HG03097 (cell line): Measurements from ENCODE around the gene P2RY6.
"Not testable (repeated sequence)": the region's sequence is repeated elsewhere in the genome, so short reads cannot be mapped to it uniquely, and the experiment has no call there.

Experiments used
- ATAC-seq: cut with Tn5 transposase; IDR thresholded peaks from one replicate; pipeline ENCODE4 v1.9.1; 2021; ENCODE audit not compliant: unreplicated experiment, low FRiP score

P2RY6 gene

DNA sequence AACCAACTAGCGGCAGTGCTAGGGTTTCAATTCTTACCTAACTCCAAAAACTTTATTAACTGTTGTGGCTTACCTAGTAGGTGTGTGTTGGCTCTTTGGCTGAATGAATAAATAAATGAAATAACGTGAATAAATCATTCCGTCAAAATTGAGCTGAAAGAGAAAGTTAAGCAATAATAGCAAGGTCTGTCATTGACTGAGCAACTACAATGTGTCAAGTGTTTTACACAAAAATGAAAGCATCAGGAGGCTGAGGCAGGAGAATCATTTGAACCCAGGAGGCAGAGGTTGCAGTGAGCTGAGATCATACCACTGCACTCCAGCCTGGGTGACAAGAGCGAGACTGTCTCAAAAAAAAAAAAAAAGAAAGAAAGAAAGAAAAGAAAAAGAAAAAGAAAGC is 2.1 kb downstream of the P2RY6 start:
- not testable (repeated sequence) for ATAC-seq

DNA sequence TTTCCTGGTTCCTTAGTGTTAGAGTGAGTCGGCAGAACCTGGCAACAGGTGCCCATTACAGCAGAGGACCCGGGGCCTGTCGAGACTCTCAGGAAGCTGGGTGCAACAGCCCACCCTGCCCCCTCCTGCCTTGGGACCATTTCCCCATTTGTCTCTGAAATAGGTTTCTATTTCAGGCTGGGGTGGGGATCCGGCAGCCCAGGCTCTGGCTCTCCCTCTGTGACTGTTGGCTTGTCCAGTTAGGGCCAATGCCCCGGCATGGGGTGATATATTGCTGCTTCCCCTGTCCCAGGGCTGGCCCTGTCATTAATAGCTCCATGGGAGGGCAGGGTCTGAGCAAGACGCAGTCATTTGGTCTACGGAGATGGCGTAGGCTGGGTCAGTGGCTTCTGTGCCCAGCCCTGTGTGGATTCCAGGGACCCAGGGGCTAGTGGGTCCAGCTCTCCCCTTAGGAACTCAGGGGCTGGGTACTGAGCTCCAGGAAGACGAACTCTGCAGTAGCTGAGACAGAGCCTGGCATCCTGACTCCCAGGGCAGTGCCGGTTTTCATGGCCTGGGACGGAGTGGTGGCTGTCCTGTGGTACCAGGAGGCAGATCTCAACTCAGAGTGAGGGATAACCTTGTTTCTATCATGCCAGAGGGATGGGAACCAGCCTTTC is 2.7 kb downstream of the P2RY6 start:
- no peak for ATAC-seq

DNA sequence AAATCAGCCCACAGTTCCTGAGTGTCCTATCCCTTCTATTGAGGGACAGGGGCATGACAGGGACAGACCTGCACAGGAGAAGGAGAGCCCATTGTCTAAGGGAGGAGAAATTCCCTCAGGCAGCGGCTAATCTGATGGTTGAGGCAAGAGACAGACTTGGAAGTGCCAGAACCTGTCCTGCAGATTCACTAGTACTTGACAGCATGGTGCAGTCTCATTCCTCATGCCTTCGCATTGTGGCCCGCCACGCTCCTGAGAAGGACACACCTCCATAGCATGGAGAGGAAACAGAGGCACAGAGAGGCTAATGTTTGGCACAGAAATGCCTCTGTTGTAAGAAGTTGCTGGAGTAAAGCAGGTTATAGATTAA is 3.2 kb downstream of the P2RY6 start:
- ATAC-seq, result no peak

DNA sequence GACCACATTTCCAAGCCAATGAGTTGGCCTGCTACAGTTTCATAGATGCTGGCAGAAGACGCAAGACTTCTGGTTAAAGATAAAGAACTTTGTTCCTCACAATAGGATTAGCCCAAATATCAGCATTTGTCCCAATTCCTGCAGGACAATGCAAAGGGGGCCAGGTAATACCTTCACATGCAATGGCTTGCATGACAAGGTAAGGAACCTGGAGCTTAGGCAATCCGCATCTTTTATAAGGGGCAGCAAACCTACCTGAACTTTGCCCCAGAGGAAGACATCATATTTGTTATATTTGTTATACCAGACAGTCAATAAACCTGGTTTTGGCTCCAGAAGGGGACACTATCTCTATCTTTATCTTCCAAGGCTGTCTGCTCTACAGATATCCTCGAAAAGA is 5.3 kb downstream of the P2RY6 start:
- ATAC-seq, result no peak

DNA sequence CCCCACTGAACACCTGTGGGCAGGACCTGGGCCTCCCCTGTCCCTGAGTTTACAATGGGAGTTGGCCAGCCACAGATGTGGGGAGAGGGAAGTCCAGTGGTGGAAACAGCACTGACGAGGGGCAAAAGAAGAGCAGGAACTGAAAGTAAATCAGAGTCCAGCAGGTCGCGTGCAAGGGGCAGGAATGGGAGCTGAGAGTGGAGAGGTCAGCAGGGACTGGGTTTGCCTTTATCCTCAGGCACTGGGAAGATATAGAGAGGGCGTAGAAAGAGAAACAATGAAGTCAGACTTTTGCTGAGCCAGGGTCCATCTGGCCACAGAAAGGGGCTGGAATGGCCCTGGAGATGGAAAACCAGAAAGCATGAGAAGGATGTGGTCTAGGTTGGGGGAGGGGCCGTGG is 8.5 kb downstream of the P2RY6 start:
- ATAC-seq, result no peak

DNA sequence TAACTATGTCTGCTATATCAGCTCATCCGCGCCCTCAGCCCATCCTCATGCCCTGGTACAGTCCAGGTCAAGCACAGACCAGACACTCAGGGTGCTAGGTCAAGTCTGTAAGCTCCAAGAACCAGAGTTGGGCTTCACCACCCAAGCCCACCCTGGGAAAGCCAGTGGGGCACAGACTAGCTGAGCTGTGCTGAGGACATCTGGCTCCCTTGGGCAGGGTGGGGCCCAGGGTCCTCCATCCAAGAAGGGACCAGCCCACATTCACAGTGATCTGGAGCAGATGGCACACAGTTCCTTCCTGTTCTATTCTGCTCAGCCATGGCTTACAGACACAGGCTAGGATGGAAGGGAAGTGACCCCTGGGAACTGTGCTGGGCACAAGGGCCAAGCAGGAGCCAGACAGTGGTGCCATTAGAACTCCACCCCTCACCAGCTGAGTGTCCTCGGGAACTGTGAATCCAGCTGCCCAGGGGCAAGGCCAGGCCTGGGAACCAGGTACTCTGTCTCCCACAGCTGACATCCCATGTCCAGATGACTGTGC is 9.1 kb downstream of the P2RY6 start:
- no peak for ATAC-seq

DNA sequence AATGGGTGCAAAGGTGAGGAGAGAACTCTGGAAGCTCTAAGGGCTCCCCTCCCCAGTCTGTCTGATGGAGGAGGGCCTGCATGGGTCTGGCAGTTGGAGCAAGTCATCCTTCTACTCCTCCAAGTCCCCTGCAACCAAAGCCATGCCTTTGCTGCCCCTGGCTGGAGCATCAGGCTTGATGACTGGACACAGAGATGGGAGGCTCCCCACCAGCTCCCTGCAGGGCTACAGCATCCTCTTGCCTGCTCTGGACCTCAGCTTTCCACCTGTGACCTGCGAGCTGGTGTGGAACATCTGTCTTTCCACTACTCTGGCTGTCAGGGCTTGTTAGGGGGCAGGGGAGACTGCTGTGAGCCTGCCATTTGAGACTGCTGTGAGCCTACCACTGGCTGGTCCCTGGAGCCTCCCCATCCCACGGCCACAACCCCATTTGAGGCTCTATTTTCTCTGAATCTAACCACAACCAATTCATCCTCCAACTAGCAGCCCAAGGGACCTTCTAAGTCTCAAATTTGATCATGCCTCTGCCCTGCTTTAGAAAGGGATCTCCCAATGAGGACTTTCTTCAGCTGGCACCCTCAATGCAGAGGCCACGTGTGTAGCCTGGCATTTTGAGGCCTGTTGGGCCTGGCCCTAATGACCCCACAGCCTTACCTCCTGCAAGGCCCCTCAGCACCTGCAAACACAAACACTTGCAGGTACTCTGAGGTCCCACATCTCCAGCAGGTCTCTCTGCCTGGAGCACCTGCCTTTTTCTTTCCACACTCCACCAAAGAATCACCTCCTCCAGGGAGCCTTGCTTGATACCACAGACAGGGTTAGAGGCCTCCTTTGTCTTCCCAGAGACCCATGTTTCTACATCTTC is 9.9 kb downstream of the P2RY6 start:
- ATAC-seq, result no peak

DNA sequence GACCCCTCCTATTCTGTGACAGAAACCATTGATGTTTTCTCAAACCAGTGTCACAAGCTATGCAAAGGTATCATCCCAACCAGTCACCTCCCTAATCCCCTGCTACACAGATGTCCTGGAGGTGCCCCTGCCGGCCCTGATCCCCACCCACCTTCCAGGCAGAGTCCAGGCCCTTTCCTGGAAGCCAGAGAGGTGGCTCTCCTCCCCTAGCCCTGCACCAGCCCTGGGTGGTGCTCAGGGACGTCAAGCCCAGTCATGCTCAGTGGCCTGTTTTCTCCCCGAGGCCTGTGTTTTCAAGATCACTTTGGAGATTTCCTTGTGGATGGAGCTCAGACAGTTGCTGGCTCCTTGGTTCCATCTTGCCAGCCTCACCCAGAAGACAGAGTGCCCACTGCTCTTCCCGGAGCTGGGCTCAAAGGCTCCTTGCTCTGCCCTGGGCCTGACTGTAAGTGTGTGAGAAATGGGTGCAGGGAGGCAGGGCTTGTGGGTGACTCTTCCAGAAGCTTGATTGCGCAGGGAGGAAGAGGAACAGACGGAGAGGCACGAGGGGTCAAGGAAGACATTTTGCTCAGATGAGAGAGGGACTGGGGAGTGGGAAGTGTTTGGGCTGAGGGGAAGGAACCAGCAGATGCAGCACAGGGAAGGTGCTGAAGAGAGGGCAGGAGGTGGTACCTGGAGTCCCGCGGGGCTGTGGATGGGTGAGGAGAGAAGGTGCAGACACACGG is 11.3 kb downstream of the P2RY6 start:
- ATAC-seq, result no peak

DNA sequence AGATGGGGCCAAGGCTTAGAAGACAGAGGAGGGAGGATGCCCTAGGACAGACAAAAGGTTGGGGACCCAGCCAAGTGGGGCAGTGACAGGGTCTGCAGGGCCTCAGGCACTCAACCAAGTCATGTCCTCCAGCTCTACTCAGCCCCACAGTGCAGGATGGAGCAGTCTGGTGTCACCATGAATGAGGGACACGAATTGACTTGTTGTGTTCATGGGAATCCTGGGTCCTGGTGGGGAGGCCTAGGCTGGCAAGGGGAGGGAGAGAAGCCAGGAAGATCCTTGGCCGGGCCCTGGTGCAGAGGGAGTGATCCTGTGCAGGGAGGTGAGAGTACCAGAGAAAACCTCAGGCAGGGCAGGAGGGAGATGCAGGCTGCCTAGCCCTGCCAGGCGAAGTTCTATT is 12.0 kb downstream of the P2RY6 start:
- ATAC-seq, result no peak

DNA sequence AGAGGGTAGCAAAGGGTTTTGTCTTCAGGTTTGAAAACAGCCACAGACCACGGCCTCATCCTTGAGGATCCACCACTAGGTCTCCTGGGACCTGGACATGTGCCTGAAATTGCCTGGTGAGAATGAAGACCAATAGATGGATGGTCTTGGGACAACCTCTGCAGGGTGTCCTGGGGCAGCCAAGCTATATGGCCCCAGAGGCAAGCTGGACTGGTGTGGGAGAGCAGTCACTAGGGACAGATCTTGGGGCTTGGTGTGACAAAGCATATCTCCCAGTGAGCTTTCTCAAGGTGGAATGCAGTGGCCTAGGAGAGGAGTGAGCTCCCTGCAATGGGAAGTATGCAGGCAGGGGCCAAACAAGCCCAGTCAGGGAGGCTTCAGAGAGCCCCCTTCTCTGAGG is 13.6 kb downstream of the P2RY6 start:
- ATAC-seq, result no peak

DNA sequence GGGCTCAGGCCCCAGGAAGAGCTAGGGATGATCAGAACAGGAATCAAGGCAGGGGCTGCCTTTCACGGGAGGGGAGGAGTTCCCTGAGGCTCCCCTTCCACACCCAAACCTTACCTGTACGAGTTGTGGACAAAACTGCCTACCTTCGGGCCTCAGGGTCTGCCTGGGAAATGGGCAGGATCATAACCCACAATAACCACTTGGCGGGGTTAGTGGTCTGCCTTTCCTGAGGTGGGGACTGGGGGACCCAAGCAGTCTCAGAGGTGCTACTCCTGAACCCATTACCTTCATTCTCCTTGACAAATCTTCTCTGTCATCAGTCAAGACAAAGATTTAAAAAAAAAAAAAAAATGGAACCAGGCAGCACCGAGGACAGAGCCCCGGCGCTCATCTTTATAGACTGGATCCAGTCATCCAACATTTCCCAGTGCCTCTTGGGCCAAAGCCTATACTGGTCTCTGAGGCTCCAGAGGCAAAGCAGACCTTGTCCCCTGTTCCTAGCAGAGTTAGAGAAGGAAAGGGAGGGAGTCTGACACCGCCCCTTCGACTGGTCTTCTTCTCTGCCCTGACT is 14.2 kb downstream of the P2RY6 start:
- ATAC-seq, result no peak

DNA sequence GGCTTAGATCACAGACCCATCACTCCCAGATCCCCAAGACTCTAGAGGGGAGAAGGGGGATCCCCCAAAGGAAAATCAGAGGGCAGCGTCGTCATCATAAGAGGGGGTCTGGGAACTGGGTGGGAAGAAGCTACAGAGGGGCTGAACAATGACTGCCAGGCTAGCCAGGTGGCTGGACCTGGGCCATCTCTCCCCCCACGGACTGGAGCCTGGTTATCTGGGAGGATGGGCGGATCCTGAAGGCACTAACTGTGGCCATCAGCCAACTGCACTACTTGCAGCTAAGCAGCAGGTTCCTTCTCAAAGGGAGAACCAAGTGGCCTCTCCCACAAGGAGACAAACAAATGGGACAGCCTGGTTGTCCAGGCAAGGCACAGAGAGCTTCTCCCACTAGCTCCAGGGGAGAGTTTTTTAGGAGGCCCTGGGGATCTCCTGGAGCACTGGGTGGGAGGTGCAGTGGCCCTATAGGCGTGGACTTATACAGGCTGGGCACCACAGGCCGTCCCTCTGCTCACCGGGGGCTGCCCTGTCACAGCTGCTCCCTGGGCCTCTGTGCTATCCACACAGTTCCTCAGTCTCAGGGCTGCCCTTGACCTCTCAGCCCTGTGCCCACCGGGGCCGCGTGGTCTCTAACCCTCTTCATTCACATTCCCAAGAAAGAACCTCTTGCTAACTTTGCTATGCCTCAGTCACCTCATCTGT is 15.4 kb downstream of the P2RY6 start:
- ATAC-seq, result no peak

DNA sequence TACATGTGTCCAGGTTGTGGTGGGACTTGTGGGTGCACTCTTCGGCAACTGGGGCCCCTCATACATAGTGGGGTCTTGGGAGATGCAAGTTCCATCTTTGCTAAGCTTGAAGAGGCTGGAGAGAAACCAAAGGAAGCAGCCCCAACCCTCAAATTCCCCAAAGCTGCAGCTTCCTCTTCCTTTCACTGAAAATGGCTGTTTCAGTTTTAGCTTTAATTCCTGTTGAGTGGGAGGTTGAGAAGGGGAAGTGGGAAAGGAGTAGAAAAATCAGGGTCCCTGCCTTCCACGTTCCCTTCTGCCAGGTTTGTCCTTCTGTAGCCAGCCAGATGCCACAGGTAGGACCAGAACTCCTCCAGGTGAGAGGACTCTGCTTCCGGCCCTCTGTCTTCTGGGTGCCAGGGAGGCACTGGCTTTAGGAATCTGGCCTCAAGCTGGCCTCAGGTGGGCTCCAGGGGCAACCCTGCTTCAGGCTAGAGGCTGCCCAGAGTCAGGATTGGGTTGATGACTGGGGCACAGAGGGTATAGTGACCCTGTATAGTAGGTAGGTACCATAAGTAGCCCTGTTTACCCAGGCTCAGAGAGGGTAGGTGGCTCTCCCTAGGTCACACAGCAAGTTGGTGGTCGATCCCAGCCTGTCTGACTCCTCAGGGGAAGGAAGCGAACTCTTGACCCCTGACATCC is 16.2 kb downstream of the P2RY6 start:
- ATAC-seq, result no peak

DNA sequence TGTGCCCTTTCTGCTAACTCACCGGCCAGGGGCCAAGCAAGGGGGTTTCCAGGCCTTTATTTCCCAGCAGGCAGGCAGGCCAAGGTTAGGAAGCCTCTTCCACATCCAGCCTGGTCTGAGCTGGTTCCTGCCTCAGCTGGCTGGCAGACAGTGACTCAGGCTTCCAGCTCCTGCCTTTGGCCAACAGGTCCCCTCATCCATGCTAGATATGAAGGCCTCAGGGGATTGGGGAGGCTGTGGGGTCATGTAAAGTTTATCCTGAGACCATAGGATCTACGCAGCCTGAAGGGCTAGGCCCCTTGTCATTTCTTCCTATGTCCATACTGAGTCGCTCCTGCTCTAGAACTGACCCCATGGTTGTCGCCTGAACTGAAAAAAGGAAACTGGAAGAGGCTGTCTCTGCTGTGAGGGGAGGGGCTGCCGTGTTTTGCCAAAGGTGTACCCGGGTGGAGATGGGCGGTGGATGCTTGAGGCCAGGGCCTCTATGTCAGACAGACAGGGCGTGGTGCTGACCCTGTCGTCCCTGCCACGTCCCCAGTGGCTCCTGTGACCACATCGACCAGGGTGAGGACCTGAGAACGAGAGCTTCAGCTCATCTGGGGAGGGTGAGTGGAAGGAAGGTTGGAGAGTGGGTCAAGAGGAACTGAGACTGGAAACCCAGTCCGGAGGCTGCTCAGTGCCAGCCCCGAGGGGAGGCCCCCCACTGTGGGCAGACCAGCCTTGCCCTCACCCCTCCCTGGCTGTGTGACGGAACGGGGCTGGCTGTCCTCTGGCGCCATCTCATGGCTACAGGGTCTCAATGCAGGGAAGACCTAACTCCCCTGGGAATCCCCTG is 17.0 kb downstream of the P2RY6 start:
- peak; percentile 75 for ATAC-seq

DNA sequence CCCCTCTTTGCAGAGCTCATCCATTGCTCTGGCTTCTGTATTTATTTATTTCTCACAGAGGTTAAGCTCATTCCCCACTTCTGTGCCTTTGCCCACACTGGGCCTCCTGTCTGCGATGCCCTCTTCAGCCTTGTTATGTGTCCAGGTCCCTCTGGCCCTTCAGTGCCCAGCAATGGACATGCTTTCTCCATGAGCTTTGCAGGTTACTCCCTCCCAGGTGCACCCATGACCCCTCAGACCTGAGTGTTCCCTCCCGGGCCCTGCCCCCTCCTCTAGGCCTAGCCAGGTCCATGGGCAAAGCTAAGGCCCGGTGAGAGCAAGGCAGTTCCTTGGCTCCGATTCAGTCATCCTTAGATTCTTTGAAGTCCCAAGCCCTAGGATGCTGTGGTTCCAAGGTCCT is 18.4 kb downstream of the P2RY6 start:
- no peak for ATAC-seq

DNA sequence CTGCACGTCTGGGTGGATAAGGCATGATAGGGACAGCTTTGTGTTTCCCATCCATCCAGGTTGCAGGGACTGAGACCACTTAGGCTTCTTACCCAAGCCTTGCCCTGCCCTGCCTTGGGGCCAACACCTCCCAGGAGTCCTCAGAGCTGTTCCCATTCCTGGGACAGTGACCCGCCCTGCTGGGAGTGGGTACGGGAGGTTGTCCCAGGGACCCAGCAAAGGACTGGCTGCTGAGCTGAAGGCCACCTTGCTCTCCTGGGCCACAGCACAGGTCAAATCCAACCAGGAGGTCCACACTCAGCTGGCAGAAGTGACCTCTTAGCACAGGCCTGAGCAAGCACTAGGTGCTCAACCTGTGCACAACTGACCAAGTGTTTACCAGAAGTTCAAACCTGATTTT is 19.1 kb downstream of the P2RY6 start:
- no peak for ATAC-seq

DNA sequence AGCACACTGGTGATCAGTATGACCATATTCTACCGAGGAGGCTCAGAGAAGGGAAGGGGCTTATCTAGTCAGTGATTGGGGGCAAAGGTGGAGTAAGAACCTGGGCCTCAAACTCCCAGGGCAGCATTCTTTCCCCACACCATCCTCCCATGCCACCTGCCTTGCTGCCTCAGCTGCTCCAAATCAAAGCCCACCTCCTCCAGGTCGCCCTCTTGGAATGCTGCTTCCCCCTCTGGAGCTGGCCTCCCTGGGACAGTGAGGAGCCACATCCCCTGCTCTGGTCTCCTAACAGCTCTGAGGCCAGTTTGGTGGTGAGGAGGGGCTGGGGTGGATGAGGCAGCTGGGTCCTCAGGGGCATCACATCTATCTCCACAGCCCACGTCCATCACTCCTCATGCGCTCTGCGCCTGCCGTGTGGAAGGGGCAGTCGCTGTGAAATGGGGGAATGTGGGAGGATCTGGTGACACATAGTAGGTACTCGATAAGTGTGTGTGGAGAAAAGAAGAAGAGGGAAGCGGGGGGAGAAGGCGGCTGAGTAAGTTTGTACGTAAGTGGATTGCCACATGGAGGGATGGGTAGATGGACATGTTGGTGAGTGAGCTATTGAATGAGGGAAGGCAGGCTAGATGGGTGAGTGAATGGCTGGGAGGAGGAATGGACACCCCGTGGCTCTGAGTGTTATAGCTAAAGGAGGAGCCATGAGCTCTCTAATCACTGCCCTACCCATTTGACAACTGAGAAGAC is 19.8 kb downstream of the P2RY6 start:
- no peak for ATAC-seq

DNA sequence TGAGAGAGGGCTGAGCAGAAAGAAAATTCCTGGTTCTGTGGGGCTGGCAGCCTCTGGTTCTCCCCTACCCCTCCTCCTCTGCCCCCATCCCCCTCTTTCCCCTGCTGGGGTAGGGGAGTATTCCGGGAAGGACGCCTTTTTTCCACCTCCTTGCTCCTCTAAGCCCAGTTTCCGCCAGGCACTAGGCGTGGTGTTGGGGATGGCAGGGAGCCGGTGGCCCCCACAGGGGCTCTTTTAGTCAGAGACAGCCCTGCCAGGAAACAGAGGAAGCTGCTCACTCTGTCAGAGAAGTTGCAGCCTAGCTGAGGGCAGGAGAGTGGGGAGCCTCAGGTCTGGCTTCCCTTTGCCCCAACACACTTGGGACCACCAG is 20.4 kb downstream of the P2RY6 start:
- no peak for ATAC-seq
